Activated CD4-positive, alpha-beta T cell treated with anti-CD3 and anti-CD28 coated beads, Interleukin-2, Interleukin-4, amounts not matched to agents 100 ng/mL and 50 ng/mL, durations not matched to agents 16 hours and 8 hours (primary cell): ENCODE measurements around the gene PLXND1.
"Not testable (repeated sequence)": the region's sequence is repeated elsewhere in the genome, so short reads cannot be mapped to it uniquely, and the experiment has no call there.

Experiments used
- DNase-seq: peaks from one replicate; pipeline ENCODE4 v3.0.0-alpha.2; 2020; ENCODE audit warnings: low spot score

Gene PLXND1

GRCh38 chr3:129526121-129526900 is 80.2 kb downstream of the PLXND1 start:
- DNase-seq = no peak

- DNase-seq = peak; percentile 5
These were observed 81.0 kb downstream of the PLXND1 start for GRCh38 chr3:129525341-129525968.

- DNase-seq = no peak
These were observed 82.4 kb downstream of the PLXND1 start for GRCh38 chr3:129524081-129524480.

GRCh38 chr3:129522953-129523352 is 83.5 kb downstream of the PLXND1 start:
- no peak for DNase-seq

GRCh38 chr3:129521611-129522010 is 84.9 kb downstream of the PLXND1 start:
- DNase-seq = no peak

GRCh38 chr3:129520960-129521359 is 85.5 kb downstream of the PLXND1 start:
- DNase-seq = no peak

- no peak for DNase-seq
These were observed 86.4 kb downstream of the PLXND1 start for GRCh38 chr3:129519896-129520715.

GRCh38 chr3:129519449-129519848 is 87.0 kb downstream of the PLXND1 start:
- no peak for DNase-seq

GRCh38 chr3:129518581-129518980 is 87.9 kb downstream of the PLXND1 start:
- DNase-seq = no peak

- no peak for DNase-seq
These were observed 88.4 kb downstream of the PLXND1 start for GRCh38 chr3:129518038-129518561.

GRCh38 chr3:129517516-129517915 is 89.0 kb downstream of the PLXND1 start:
- no peak for DNase-seq

GRCh38 chr3:129515821-129516432 is 90.5 kb downstream of the PLXND1 start:
- not testable (repeated sequence) for DNase-seq

- not testable (repeated sequence) for DNase-seq
These were observed 91.2 kb downstream of the PLXND1 start for GRCh38 chr3:129515108-129515820.

GRCh38 chr3:129514563-129514962 is 91.9 kb downstream of the PLXND1 start:
- DNase-seq = no peak

- no peak for DNase-seq
These were observed 92.4 kb downstream of the PLXND1 start for GRCh38 chr3:129514110-129514509.

GRCh38 chr3:129513705-129514104 is 92.8 kb downstream of the PLXND1 start:
- DNase-seq = no peak

- no peak for DNase-seq
These were observed 93.9 kb downstream of the PLXND1 start for GRCh38 chr3:129512595-129512994.

GRCh38 chr3:129507181-129507831 is 99.2 kb downstream of the PLXND1 start:
- no peak for DNase-seq

GRCh38 chr3:129506231-129506742 is 100.2 kb downstream of the PLXND1 start:
- no peak for DNase-seq

- no peak for DNase-seq
These were observed 101.1 kb downstream of the PLXND1 start for GRCh38 chr3:129505341-129505740.
